GM12875 (cell line): ENCODE data around the gene RHCG.

Source experiments
- H3K4me3 ChIP-seq: one replicate; pipeline ENCODE4 v1.5.1; 2011; ENCODE audit warnings: low read depth, low read length, control low read depth
- TF ChIP-seq, protein P1 (sequence below): IDR thresholded peaks from 2 replicates; pipeline ENCODE4 v1.5.1; 2011; ENCODE audit warnings: low read depth, mild to moderate bottlenecking, control low read depth, inconsistent platforms, low read length, moderate library complexity, borderline replicate concordance; ENCODE audit not compliant: insufficient read depth

The RHCG gene

DNA sequence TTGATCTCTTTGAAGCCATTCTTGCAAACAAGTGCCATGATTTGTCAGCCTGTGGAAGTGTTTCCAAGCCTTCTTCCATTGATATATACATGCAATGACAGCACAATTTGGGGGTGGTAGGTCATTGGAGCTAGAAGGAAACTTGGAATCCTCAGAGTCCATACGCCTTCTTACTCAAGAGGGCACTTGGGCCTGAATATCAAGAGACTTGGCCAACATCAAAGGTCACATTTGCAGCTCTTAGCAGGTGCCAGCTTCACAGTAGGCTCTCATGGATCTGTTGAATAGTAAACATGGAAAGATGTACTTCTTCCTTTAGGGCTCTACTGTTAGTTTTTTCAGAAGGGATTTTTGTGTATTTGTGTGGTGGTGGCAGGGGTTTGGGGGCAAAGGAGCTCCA is 50.9 kb downstream of the RHCG start:
- H3K4me3 ChIP-seq, result no peak overlapping the region
- TF ChIP-seq, protein P1, sequence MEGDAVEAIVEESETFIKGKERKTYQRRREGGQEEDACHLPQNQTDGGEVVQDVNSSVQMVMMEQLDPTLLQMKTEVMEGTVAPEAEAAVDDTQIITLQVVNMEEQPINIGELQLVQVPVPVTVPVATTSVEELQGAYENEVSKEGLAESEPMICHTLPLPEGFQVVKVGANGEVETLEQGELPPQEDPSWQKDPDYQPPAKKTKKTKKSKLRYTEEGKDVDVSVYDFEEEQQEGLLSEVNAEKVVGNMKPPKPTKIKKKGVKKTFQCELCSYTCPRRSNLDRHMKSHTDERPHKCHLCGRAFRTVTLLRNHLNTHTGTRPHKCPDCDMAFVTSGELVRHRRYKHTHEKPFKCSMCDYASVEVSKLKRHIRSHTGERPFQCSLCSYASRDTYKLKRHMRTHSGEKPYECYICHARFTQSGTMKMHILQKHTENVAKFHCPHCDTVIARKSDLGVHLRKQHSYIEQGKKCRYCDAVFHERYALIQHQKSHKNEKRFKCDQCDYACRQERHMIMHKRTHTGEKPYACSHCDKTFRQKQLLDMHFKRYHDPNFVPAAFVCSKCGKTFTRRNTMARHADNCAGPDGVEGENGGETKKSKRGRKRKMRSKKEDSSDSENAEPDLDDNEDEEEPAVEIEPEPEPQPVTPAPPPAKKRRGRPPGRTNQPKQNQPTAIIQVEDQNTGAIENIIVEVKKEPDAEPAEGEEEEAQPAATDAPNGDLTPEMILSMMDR, result no peak

DNA sequence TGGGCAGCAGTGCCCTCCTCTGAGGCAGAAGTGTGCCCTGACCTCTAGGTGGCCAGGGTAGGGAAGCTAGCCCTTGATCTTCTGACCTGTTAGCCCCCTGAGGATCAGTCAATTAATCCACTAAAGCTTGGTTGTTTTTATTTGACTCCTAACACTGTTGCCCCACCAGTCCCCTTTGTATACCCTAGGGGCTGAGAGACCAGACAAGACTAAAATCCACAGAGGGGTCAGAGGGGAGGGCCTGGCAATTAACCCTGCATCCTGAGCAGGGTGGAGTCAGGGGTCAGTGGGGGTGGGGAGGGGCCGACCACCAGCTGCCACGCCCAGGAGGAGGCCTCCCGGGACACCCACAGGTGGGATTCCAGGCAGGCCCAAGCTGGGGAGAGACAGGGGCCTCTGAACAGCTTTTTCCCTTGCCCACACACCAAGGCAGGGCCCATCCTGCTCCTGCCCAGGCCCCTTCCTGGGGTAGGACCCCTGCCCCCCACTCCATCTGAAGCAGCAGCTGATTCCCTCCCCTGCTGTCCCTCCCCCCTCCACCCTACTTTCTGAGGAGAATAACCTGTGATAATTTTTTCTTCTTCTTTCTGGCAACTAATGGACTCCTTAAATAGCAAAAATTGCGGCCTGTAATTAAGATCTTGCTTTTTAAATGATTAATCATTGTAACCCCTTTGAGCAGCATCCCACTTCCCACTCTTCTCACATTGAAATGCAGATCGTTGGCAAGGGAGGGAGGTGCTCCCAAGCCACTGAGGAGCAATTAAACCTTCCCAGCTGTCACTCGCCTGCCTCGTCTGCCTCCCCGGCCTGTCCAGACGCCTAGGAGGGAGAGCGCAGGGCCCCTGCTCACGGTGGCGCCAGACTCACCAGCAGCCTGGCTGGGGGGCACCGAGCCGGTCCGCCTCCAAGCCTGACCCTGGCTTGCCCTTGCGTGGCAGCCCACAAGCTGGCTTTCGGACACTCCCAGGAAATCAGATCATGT is 51.9 kb downstream of the RHCG start:
- TF ChIP-seq, protein P1, result no peak
- no peak overlapping the region for H3K4me3 ChIP-seq

DNA sequence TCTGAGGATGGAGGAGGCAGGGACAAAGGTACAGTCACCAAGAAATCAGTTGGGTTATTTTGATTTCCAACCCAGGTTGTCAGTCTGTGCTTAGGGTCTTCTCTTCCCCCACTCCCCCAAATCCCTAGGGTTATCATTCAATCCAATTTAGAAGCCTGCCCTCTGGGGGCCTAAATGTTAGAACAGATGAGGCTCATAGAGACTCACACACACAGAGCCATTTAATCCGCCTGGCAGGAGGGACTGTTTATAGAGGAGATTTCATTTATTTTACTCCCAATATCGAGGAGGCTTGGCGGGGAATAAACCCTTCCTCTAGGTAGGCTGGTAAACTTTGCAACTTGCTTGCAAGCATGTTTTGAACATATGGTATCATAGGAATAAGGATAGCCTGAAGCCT is 52.8 kb downstream of the RHCG start:
- no peak overlapping the region for H3K4me3 ChIP-seq
- TF ChIP-seq, protein P1, result no peak

DNA sequence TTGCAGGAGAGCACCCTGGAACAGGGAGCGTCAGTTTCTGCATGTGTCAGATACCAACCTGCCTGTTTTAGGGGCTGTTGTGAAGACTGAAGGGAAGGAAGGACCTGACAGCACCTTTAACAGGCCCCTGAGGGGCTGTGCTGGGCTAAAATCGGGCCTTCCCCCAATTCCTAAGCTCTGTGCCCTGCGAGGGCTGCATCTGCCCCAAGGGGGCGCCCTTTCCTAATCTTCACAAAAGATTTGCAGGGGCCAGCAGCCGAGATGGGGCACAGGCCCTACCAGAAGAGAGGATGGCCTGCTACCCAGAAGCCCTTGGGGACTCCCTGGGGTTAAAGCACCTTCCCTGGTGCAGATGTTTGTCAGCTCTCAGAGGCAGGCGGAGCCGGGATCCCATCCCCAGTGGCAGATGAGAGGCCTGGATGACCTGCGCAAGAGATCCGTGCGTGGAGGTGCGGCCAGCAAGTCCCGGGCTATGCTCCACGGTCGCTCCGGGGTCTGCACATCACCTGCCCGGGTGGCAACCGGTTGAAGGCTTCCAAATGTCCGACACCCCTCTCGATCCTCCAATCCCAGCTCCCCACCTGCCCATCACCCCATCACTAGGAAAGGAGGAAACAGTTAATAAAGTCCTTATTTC is 53.6 kb downstream of the RHCG start:
- no peak overlapping the region for H3K4me3 ChIP-seq
- TF ChIP-seq, protein P1, result peak; percentile 79

DNA sequence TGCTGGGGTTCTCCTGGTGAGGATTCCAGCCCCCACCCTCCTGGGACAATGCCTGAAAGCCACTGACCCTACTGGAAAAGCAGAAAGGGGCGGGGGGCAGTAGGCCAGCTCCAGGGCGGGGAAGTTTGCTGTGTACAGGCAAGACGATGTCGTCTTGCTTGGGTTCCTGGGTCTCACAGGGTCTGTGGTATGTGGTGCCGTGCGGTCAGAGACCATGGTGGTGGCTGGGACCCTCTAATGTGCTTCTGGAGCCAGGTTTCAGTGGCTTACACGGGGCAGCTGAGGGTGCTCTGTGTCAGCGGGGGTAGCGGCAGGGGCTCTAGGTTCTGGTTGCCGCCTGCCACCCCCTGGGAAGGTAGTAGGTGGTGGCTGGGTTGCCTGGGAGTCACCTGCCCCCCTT is 54.2 kb downstream of the RHCG start:
- H3K4me3 ChIP-seq, result no peak overlapping the region
- TF ChIP-seq, protein P1, result no peak

DNA sequence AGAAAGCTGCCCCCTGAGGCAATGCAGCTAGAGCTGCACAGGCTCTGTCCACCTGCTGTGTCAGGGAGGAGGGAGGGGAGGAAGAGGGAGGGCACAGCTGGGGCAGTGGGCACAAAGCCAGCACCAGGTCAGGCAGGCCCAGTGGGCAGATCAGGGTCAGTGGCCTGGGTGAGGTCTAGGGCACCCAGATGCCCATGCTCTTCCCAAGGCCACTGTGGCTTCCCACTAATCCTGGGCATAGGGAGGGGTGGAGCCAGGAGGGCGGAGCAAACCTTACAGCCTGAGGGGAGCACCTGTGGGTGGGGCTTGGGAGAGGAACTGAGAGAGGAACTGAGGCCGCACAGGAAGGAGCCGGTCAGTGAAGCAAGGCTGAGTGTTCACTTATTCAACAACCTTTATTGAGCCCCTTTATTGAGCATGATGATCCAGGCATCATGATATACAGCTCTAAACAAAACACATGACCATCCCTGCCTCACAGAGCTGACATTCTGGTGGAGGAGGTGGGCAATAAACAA is 55.0 kb downstream of the RHCG start:
- no peak overlapping the region for H3K4me3 ChIP-seq
- TF ChIP-seq, protein P1, result no peak
